ENCODE measurements around the gene SYT8.

DNA sequence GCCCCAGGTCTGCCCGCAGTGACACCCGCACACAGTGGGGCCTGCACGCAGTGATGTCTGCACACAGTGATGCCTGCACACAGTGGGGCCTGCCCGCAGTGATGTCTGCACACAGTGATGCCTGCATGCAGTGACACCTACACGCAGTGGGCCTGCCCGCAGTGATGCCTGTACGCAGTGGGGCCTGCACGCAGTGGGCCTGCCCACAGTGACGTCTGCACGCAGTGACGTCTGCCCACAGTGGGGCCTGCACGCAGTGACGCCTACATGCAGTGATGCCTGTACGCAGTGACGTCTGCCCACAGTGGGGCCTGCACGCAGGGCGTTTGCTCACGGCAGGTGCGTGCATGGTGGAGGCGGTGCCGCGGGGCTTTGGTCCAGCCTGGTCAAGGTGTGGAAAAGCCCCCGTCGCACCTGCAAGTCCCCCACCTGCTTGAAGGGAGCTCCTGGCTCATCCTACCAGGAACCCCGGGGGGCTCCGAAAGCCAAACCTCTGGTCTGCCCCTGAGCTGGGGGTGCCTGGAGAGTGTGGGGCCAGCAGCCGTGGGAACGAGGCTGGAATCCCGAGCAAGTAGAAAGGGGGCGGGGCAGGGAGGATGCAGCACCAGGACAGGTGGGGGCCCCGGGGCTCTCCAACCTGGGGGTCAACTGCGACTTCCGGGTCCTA is 8.9 kb upstream of the SYT8 start:
- TF ChIP-seq, protein P1, sequence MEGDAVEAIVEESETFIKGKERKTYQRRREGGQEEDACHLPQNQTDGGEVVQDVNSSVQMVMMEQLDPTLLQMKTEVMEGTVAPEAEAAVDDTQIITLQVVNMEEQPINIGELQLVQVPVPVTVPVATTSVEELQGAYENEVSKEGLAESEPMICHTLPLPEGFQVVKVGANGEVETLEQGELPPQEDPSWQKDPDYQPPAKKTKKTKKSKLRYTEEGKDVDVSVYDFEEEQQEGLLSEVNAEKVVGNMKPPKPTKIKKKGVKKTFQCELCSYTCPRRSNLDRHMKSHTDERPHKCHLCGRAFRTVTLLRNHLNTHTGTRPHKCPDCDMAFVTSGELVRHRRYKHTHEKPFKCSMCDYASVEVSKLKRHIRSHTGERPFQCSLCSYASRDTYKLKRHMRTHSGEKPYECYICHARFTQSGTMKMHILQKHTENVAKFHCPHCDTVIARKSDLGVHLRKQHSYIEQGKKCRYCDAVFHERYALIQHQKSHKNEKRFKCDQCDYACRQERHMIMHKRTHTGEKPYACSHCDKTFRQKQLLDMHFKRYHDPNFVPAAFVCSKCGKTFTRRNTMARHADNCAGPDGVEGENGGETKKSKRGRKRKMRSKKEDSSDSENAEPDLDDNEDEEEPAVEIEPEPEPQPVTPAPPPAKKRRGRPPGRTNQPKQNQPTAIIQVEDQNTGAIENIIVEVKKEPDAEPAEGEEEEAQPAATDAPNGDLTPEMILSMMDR (IDR thresholded peaks at IDR 0.05; ENCODE audit: low read depth, low read length, poor library complexity, severe bottlenecking) = no peak
- no peak for TF ChIP-seq EZH2phosphoT487 (IDR thresholded peaks at IDR 0.05; ENCODE audit: borderline replicate concordance, low read length)

Data from DOHH2 (cell line).